Endothelial cell of umbilical vein (primary cell): Measurements from ENCODE around the gene MAPK8IP2. TPM values are rescaled to one million over a fixed set of nuclear protein-coding genes. Genes with fewer than 3 reads are reported as not detected.

Source experiments
- BruUV-seq: library from RNA; stranded (reverse); fragments of 400-500 nt; replicated peaks from 2 replicates; lab custom pipeline; 2021; lab: Mats Ljungman, UMichigan
- CTCF ChIA-PET: fragments of 300-600, 350-600 bp; sonication (Branson Sonifier 250); formaldehyde crosslinking; loops from one replicate; lab custom pipeline; 2021; ENCODE audit warnings: antibody characterized with exemption, inconsistent platforms; lab: Charles Lee
- POLR2A ChIA-PET: fragments of 300-600, 350-600 bp; sonication (Branson Sonifier 250); formaldehyde crosslinking; loops from one replicate; lab custom pipeline; 2021; ENCODE audit warnings: antibody characterized with exemption, inconsistent platforms; lab: Charles Lee
- DNase-seq: peaks from one replicate; pipeline ENCODE4 v3.0.0-alpha.2; 2011; ENCODE audit warnings: low read depth, low spot score
- FAIRE-seq: peaks from 2 replicates; lab custom pipeline; 2011; peaks lifted over from hg19 to GRCh38; lab: Jason Lieb, UNC
- H2AFZ ChIP-seq: 2 replicates; pipeline ENCODE4 v1.6.0; 2012; ENCODE audit warnings: low read depth, low read length, control low read depth, inconsistent platforms
- H3K27ac ChIP-seq: 2 replicates; pipeline ENCODE4 v1.5.1; 2011; ENCODE audit warnings: low read depth, mild to moderate bottlenecking, control low read depth, low read length, moderate library complexity; ENCODE audit not compliant: insufficient read depth
- H3K27me3 ChIP-seq, 2 experiments: 2 replicates each; pipeline versions ENCODE4 v1.6.0 to v1.6.1; 2011; ENCODE audit warnings: low read length in 2 of 2, mixed read lengths in 1 of 2; ENCODE audit not compliant: control insufficient read depth in 2 of 2, insufficient read depth in 2 of 2
- H3K36me3 ChIP-seq, 2 experiments: 2 replicates in 1 of 2; 3 replicates in 1 of 2; pipeline ENCODE4 v1.5.1; 2011; ENCODE audit warnings: low read length in 2 of 2, mild to moderate bottlenecking in 1 of 2, moderate library complexity in 1 of 2; ENCODE audit not compliant: control insufficient read depth in 2 of 2, insufficient read depth in 2 of 2; ENCODE audit errors: extremely low read depth in 1 of 2
- H3K4me1 ChIP-seq: 3 replicates; pipeline ENCODE4 v1.5.1; 2011; ENCODE audit warnings: mild to moderate bottlenecking, low read length; ENCODE audit not compliant: control insufficient read depth, insufficient read depth; ENCODE audit errors: extremely low read depth
- H3K4me2 ChIP-seq: 2 replicates; pipeline ENCODE4 v1.6.1; 2011; ENCODE audit warnings: low read length, control low read depth, mixed read lengths; ENCODE audit not compliant: insufficient read depth
- H3K4me3 ChIP-seq, 3 experiments: fragments of 200-600 bp in 1 of 3; sonication (generic), shearing (Covaris generic) in 1 of 3; replicated peaks in 1 of 3; 2 replicates each; pipeline ENCODE4 v1.5.1; 2011 to 2016; ENCODE audit warnings: control low read depth in 3 of 3, low read length in 3 of 3, mild to moderate bottlenecking in 2 of 3, inconsistent platforms in 1 of 3, low read depth in 1 of 3, moderate library complexity in 1 of 3; ENCODE audit not compliant: insufficient read depth in 1 of 3
- H3K79me2 ChIP-seq: 2 replicates; pipeline ENCODE4 v1.6.0; 2012; ENCODE audit warnings: low read length, inconsistent platforms; ENCODE audit not compliant: control insufficient read depth, insufficient read depth
- H3K9ac ChIP-seq: replicated peaks from 2 replicates; pipeline ENCODE3; 2011; ENCODE audit warnings: low read length, control low read depth; ENCODE audit not compliant: insufficient read depth; ENCODE audit errors: extremely low read depth
- H3K9me1 ChIP-seq: replicated peaks from 3 replicates; pipeline ENCODE4 v1.6.0; 2011; ENCODE audit warnings: mild to moderate bottlenecking, low read length; ENCODE audit not compliant: control insufficient read depth, insufficient read depth; ENCODE audit errors: extremely low read depth
- H3K9me3 ChIP-seq: replicated peaks from 2 replicates; pipeline ENCODE4 v1.5.1; 2012; ENCODE audit warnings: low read length, inconsistent platforms; ENCODE audit not compliant: control insufficient read depth, insufficient read depth
- H4K20me1 ChIP-seq: replicated peaks from 2 replicates; pipeline ENCODE3; 2011; ENCODE audit warnings: mild to moderate bottlenecking, low read length; ENCODE audit not compliant: control insufficient read depth, insufficient read depth; ENCODE audit errors: extremely low read depth
- EZH2 ChIP-seq: IDR thresholded peaks from 2 replicates; pipeline ENCODE4 v1.6.1; 2012; ENCODE audit warnings: borderline replicate concordance, low read depth, mild to moderate bottlenecking, moderate library complexity, low read length, inconsistent platforms; ENCODE audit not compliant: severe bottlenecking
- FOS ChIP-seq: IDR thresholded peaks from 2 replicates; pipeline ENCODE4 v1.6.1; 2011; ENCODE audit warnings: mild to moderate bottlenecking, low read length, moderate library complexity, borderline replicate concordance; ENCODE audit not compliant: insufficient read depth
- GATA2 ChIP-seq: IDR thresholded peaks from 2 replicates; pipeline ENCODE4 v1.7.0; 2011; ENCODE audit warnings: low read depth, mild to moderate bottlenecking, moderate library complexity, mixed read lengths, low read length; ENCODE audit not compliant: insufficient read length, insufficient read depth
- JUN ChIP-seq: IDR thresholded peaks from 2 replicates; pipeline ENCODE4 v1.6.1; 2011; ENCODE audit warnings: borderline replicate concordance, low read depth; ENCODE audit not compliant: insufficient read length, insufficient read depth
- MYC ChIP-seq: IDR thresholded peaks from one replicate; pipeline ENCODE4 v1.6.1; 2011; ENCODE audit warnings: mild to moderate bottlenecking, low read depth, low read length
- POLR2A ChIP-seq: IDR thresholded peaks from 2 replicates; pipeline ENCODE4 v1.6.1; 2012; ENCODE audit warnings: low read depth, mild to moderate bottlenecking, control low read depth, low read length
- POLR2AphosphoS5 ChIP-seq: IDR thresholded peaks from 2 replicates; pipeline ENCODE4 v1.6.1; 2012; ENCODE audit warnings: low read depth, mild to moderate bottlenecking, control low read depth, low read length, moderate library complexity; ENCODE audit not compliant: insufficient read depth
- dilution Hi-C: fragments of 300-500 bp; cut with MboI; formaldehyde crosslinking; loops from one replicate; pipeline ENCODE4 v1.15.0; 2019; ENCODE audit warnings: low sequenced_read_pairs; ENCODE audit not compliant: extremely low pct_ligation_motif_present
- intact Hi-C: fragments of 100-400 bp; cut with micrococcal nuclease; formaldehyde crosslinking; loops from one replicate; pipeline ENCODE4 v1.10.0; 2022
- polyA plus RNA-seq, 4 experiments: library from polyadenylated mRNA; depleted of rRNA in 3 of 4; stranded (reverse) in 3 of 4; unstranded in 1 of 4; fragments of >200 nt; gene quantifications; 2 replicates each; pipeline versions ENCODE4 v1.2.1 to v1.2.3, GENCODE V29; 2011 to 2012; ENCODE audit warnings: missing spikeins in 1 of 4
- total RNA-seq: library from RNA; stranded (reverse); gene quantifications from 2 replicates; pipeline ENCODE4 v1.2.3, GENCODE V29; 2021
- TF ChIP-seq, protein P1 (sequence below), 2 donors: IDR thresholded peaks; 1 replicate in 1 of 2; 2 replicates in 1 of 2; pipeline ENCODE4 v1.5.1; 2011; ENCODE audit warnings: low read length in 2 of 2, mild to moderate bottlenecking in 2 of 2, moderate library complexity in 2 of 2, control low read depth in 1 of 2, inconsistent platforms in 1 of 2, low read depth in 1 of 2; ENCODE audit not compliant: insufficient read depth in 1 of 2; ENCODE audit errors: extremely low read depth in 1 of 2
- TF ChIP-seq, protein P2 (sequence below): IDR thresholded peaks from 2 replicates; pipeline ENCODE4 v1.6.1; 2011; ENCODE audit not compliant: insufficient read depth, insufficient read length

The MAPK8IP2 gene
- total and polyA plus RNA-seq, 2 donors (not counting 3 experiments of a cell fraction or from before 2014, with no cell fraction given), result 0.21 to 0.31 TPM

DNA sequence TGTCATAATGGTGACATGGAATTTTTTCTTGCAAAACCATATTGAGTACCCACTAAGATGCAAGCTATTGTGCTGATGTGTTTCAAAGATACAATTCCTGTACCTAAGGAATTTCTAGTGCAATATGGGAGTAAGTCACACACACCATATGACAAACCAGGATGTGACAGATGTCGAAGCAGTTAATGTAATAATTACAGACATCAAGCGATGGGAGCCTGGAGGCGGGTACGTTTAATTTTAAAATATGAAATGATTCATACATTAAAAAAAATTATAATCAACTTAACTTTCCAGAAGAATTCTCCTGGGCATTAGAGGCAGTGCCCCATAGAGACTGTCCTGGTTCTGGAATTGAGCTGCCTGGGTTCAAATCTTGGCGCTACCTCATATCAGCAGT, 43.9 kb upstream of the MAPK8IP2 start:
- H3K27ac ChIP-seq, result no peak overlapping the region
- FAIRE-seq (no peak), DNase-seq (no peak)
- BruUV-seq, result no TSS peak
- H3K79me2 ChIP-seq, result no peaks in the 10 kb centered on the region
- H3K9me3 ChIP-seq, result no peaks in the 10 kb centered on the region
- TF ChIP-seq POLR2A (no peak), MYC (no peak), JUN (no peak), FOS (no peak), POLR2AphosphoS5 (no peak), EZH2 (no peak), GATA2 (no peak)
- TF ChIP-seq, protein P1, sequence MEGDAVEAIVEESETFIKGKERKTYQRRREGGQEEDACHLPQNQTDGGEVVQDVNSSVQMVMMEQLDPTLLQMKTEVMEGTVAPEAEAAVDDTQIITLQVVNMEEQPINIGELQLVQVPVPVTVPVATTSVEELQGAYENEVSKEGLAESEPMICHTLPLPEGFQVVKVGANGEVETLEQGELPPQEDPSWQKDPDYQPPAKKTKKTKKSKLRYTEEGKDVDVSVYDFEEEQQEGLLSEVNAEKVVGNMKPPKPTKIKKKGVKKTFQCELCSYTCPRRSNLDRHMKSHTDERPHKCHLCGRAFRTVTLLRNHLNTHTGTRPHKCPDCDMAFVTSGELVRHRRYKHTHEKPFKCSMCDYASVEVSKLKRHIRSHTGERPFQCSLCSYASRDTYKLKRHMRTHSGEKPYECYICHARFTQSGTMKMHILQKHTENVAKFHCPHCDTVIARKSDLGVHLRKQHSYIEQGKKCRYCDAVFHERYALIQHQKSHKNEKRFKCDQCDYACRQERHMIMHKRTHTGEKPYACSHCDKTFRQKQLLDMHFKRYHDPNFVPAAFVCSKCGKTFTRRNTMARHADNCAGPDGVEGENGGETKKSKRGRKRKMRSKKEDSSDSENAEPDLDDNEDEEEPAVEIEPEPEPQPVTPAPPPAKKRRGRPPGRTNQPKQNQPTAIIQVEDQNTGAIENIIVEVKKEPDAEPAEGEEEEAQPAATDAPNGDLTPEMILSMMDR (IDR thresholded peaks at IDR 0.05; ENCODE audit: extremely low read depth in 1 of 2, insufficient read depth in 1 of 2, low read depth in 1 of 2, low read length in 2 of 2), result no peak
- TF ChIP-seq, protein P2, sequence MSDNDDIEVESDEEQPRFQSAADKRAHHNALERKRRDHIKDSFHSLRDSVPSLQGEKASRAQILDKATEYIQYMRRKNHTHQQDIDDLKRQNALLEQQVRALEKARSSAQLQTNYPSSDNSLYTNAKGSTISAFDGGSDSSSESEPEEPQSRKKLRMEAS, result no peak
- H4K20me1 ChIP-seq, result no peaks in the 10 kb centered on the region
- H3K4me1 ChIP-seq, result no peaks in the 10 kb centered on the region
- H2AFZ ChIP-seq, result no peak overlapping the region
- ChIA-PET CTCF (interaction anchor here (0.7 to 1.6 kb wide), 3 partner anchors 25 to 46 kb away, joined by 3 to 4 read pairs (median 3); partner anchors contain the start of gene SCO2), POLR2A (no interaction called here)
- no peak overlapping the region for H3K4me2 ChIP-seq
- peaks cover 11 to 12% of the 10 kb centered on the region in 2 experiments for H3K27me3 ChIP-seq
- H3K9ac ChIP-seq, result no peak overlapping the region
- H3K9me1 ChIP-seq, result no peaks in the 10 kb centered on the region
- H3K4me3 ChIP-seq, result no peak overlapping the region
- no peaks in the 10 kb centered on the region for H3K36me3 ChIP-seq
- intact Hi-C loops, result no loop called here
- dilution Hi-C loops, result no loop called here
